A673 (cell line): ENCODE data around the gene ABCA7. TPM values are rescaled to one million over a fixed set of nuclear protein-coding genes. Genes with fewer than 3 reads are reported as not detected.

ENCODE experiments used
- BruUV-seq: library from RNA; stranded (reverse); fragments of 400-500 nt; replicated peaks from 2 replicates; lab custom pipeline; 2021; lab: Mats Ljungman, UMichigan
- CTCF ChIA-PET: fragments of 300-600 bp; sonication (Branson Sonifier 250); formaldehyde crosslinking; loops from one replicate; lab custom pipeline; 2022; ENCODE audit warnings: antibody characterized with exemption; lab: Charles Lee
- POLR2A ChIA-PET: fragments of 300-600 bp; sonication (Branson Sonifier 250); formaldehyde crosslinking; loops from one replicate; lab custom pipeline; 2022; ENCODE audit warnings: antibody characterized with exemption; ENCODE audit not compliant: low non-redundant PET; lab: Charles Lee
- DNase-seq: peaks from one replicate; pipeline ENCODE4 v3.0.0-alpha.2; 2015; ENCODE audit warnings: low spot score
- H3K27ac ChIP-seq: fragments of 200-600 bp; sonication (generic); 2 replicates; pipeline ENCODE4 v1.5.1; 2016; ENCODE audit warnings: mixed run types, low read depth, mild to moderate bottlenecking, mixed read lengths, antibody characterized with exemption, low read length; ENCODE audit not compliant: poor library complexity, severe bottlenecking
- H3K27me3 ChIP-seq: fragments of 200-600 bp; sonication (generic); replicated peaks from 2 replicates; pipeline ENCODE4 v1.6.1; 2017; ENCODE audit warnings: mixed run types, low read depth, mild to moderate bottlenecking, mixed read lengths, antibody characterized with exemption, low read length; ENCODE audit not compliant: insufficient read depth, poor library complexity
- H3K36me3 ChIP-seq: fragments of 200-600 bp; sonication (generic); 2 replicates; pipeline ENCODE4 v1.6.1; 2016; ENCODE audit warnings: mixed run types, mild to moderate bottlenecking, mixed read lengths, antibody characterized with exemption, low read length; ENCODE audit not compliant: insufficient read depth, poor library complexity, severe bottlenecking
- H3K4me1 ChIP-seq: fragments of 200-600 bp; sonication (generic); 2 replicates; pipeline ENCODE4 v1.6.1; 2017; ENCODE audit warnings: mixed run types, mild to moderate bottlenecking, mixed read lengths, antibody characterized with exemption, low read length; ENCODE audit not compliant: insufficient read depth, poor library complexity, severe bottlenecking
- H3K4me3 ChIP-seq: fragments of 200-600 bp; sonication (generic); 2 replicates; pipeline ENCODE4 v1.5.1; 2016; ENCODE audit warnings: low read depth, mixed run types, mild to moderate bottlenecking, mixed read lengths, low read length; ENCODE audit not compliant: poor library complexity, severe bottlenecking
- H3K9me3 ChIP-seq: fragments of 200-600 bp; sonication (generic); 2 replicates; pipeline ENCODE4 v1.6.1; 2016; ENCODE audit warnings: mixed run types, low read depth, mild to moderate bottlenecking, mixed read lengths, antibody characterized with exemption, low read length; ENCODE audit not compliant: poor library complexity, severe bottlenecking
- EZH2 ChIP-seq: fragments of 200-600 bp; sonication (generic); IDR thresholded peaks from 2 replicates; pipeline ENCODE4 v1.6.1; 2017; ENCODE audit warnings: borderline replicate concordance, low read depth, mild to moderate bottlenecking, mixed read lengths, antibody characterized with exemption, low read length; ENCODE audit not compliant: poor library complexity, severe bottlenecking
- intact Hi-C: fragments of 100-400 bp; cut with micrococcal nuclease; formaldehyde crosslinking; loops from one replicate; pipeline ENCODE4 v1.10.0; 2022; ENCODE audit not compliant: unreplicated experiment
- total RNA-seq: library from RNA; stranded (reverse); gene quantifications from 2 replicates; pipeline ENCODE4 v1.2.3, GENCODE V29; 2021
- TF ChIP-seq, protein P1 (sequence below): fragments of 300-800, 200-600 bp; sonication (generic); conservative IDR thresholded peaks from 2 replicates; pipeline ENCODE4 v1.5.1; 2017; ENCODE audit warnings: low read depth, mild to moderate bottlenecking, antibody characterized with exemption, low read length, moderate library complexity, mixed read lengths

The ABCA7 gene
- total RNA-seq, 1 experiment from 2014 or later, result 12.0 TPM

DNA sequence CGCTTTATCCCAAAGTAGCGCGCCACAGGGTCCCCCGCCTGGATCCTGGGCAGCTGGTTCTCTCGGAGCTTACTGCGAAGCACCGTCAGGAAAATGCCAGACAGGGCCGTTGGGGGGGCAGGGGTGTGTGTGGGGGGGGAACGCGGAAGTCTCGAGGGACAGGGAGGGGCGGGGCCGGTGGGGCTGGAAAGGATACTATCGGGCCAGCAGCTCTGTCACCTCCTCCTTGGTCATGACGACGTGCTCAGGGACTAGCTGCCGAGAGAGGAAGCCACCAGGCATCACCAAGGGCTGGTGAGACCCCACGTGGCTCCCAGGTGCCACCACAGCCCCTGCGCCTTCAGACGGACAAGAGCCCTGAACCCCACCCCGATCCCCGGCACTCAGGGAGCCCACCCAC, 50.0 kb downstream of the ABCA7 start:
- Histone ChIP-seq H3K27ac (no peak overlapping the region), H3K36me3 (peaks cover 52% of the 10 kb centered on the region), H3K4me1 (peaks cover 13% of the 10 kb centered on the region), H3K4me3 (no peak overlapping the region), H3K27me3 (no peaks in the 10 kb centered on the region), H3K9me3 (no peaks in the 10 kb centered on the region)
- TF ChIP-seq, protein P1, sequence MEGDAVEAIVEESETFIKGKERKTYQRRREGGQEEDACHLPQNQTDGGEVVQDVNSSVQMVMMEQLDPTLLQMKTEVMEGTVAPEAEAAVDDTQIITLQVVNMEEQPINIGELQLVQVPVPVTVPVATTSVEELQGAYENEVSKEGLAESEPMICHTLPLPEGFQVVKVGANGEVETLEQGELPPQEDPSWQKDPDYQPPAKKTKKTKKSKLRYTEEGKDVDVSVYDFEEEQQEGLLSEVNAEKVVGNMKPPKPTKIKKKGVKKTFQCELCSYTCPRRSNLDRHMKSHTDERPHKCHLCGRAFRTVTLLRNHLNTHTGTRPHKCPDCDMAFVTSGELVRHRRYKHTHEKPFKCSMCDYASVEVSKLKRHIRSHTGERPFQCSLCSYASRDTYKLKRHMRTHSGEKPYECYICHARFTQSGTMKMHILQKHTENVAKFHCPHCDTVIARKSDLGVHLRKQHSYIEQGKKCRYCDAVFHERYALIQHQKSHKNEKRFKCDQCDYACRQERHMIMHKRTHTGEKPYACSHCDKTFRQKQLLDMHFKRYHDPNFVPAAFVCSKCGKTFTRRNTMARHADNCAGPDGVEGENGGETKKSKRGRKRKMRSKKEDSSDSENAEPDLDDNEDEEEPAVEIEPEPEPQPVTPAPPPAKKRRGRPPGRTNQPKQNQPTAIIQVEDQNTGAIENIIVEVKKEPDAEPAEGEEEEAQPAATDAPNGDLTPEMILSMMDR, result no peak
- TF ChIP-seq EZH2, result no peak
- POLR2A ChIA-PET, result no interaction called here
- no TSS peak for BruUV-seq
- DNase-seq, result no peak
- intact Hi-C loops, result no loop called here
- CTCF ChIA-PET, result interaction anchor here (0.7 kb wide), 1 partner anchor 352 kb away, joined by 3 read pairs; no protein-coding TSS in a partner anchor

DNA sequence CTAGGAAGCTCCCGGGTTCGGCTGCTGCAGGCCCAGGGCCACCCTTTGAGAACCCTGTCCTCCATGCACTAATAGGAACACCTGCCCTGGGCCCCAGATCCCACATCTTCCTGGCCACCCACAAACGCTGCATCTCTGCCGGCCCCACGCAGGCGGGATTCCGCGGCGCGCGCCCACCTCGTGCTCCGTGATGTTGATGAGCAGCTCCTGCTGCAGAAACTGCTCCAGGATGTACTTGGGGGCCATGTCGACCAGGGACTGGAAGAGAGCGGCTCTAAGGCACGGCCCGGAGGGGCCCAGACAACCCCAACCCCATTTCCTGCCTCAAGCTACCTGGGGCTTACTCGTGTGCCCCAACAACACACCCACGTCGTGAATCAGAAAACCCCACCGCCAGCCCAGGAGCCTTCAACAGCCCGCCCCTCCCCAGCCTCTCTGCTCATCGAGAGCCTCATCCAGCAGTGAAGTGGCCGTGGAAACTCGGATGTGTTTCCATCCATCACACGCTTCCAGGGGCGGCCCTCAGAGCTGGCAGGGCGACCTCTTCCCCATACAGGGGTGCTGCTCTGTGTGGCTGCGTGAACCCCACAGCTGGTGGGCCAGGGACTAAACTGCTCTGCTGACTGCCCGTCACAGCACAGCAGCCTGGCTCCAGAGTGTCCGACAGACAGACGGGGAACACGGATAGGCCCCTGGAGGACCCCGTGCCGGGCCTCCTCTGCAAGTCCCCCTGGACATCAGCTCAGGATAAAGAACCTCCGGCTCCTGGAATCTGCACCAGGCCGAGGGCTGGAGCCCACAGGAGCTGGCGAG, 51.0 kb downstream of the ABCA7 start:
- POLR2A ChIA-PET, result interaction anchor here (0.5 kb wide), 1 partner anchor 12 kb away, joined by 4 read pairs; no protein-coding TSS in a partner anchor
- BruUV-seq, result no TSS peak

DNA sequence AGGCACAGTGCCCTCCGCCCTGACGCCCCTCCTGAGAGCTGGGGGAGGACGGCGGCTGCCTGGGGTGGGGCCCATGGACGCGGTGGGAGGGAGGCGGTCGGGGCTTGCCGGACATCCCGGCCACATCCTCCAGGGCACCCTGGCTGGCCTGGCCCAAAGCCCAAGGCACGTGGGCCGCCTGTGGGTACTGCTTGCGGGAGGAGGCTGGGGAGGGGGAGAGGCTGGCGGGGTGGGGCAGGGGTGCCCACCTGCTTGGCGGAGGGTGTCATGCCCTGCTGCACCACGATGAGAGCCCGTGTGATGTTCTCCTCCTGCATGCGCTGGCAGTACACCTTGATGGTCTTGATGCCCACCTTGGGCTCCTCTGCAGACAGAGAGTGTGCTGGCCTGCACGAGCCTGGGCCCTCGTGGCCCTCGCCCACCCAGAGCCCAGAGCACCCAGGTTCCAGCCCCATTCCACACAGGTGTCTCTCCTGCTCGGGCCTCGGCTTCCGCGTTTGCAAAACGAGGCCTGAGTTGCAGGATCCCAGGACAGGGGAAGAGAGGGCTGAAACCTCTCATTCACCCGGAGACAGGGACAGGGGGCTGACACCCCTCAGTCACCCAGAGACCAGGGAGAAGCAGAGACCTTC, 51.8 kb downstream of the ABCA7 start:
- intact Hi-C loops, result no loop called here
- Histone ChIP-seq H3K27me3 (no peaks in the 10 kb centered on the region), H3K4me3 (no peak overlapping the region), H3K27ac (no peak overlapping the region), H3K9me3 (no peaks in the 10 kb centered on the region), H3K36me3 (peaks cover 52% of the 10 kb centered on the region), H3K4me1 (peaks cover 13% of the 10 kb centered on the region)
- TF ChIP-seq EZH2, result no peak
- TF ChIP-seq, protein P1, result no peak
- BruUV-seq, result no TSS peak
- CTCF ChIA-PET, result no interaction called here
- no peak for DNase-seq
- POLR2A ChIA-PET, result no interaction called here

More for the DNA sequence above, 51.0 kb downstream of the ABCA7 start:
- Histone ChIP-seq H3K27ac (no peak overlapping the region), H3K4me1 (peaks cover 13% of the 10 kb centered on the region), H3K4me3 (no peak overlapping the region), H3K9me3 (no peaks in the 10 kb centered on the region), H3K36me3 (peaks cover 52% of the 10 kb centered on the region), H3K27me3 (no peaks in the 10 kb centered on the region)
- no peak for DNase-seq
- CTCF ChIA-PET, result no interaction called here
- intact Hi-C loops, result no loop called here
- TF ChIP-seq, protein P1, result no peak
- no peak for TF ChIP-seq EZH2
